HepG2 (cell line): ENCODE measurements around the gene AJUBA. TPM values are rescaled to one million over a fixed set of nuclear protein-coding genes. Genes with fewer than 3 reads are reported as not detected.

Experiments
- AHDC1 ChIP-seq: sonication (generic); formaldehyde crosslinking; IDR thresholded peaks from 2 replicates; pipeline ENCODE4 v1.5.1; 2020; ENCODE audit warnings: mild to moderate bottlenecking, missing genetic modification reagents, borderline replicate concordance
- CCAR2 ChIP-seq: fragments of 200-400 bp; formaldehyde crosslinking; optimal IDR thresholded peaks from 2 replicates; pipeline ENCODE3; 2018; ENCODE audit warnings: low read depth, mild to moderate bottlenecking, low read length, moderate library complexity
- DMAP1 ChIP-seq: IDR thresholded peaks from 2 replicates; pipeline ENCODE4 v1.6.1; 2016
- DNMT3B ChIP-seq: conservative IDR thresholded peaks from 2 replicates; pipeline ENCODE4 v1.6.1; 2016; ENCODE audit warnings: missing biosample characterization, control low read depth
- DR1 ChIP-seq: sonication (generic); formaldehyde crosslinking; IDR thresholded peaks from 2 replicates; pipeline ENCODE4 v1.8.0; 2021; ENCODE audit warnings: mild to moderate bottlenecking, missing genetic modification reagents, inconsistent platforms
- E2F2 ChIP-seq: sonication (generic); formaldehyde crosslinking; IDR thresholded peaks from 2 replicates; pipeline ENCODE4 v1.4.0; 2020; ENCODE audit warnings: missing genetic modification reagents, borderline replicate concordance
- POLR2G ChIP-seq: fragments of 200-400 bp; formaldehyde crosslinking; IDR thresholded peaks from 2 replicates; pipeline ENCODE4 v1.6.1; 2018; ENCODE audit warnings: mild to moderate bottlenecking, low read depth, low read length, moderate library complexity
- RBM22 ChIP-seq: fragments of 200-400 bp; formaldehyde crosslinking; optimal IDR thresholded peaks from 2 replicates; pipeline ENCODE3; 2017; ENCODE audit warnings: mild to moderate bottlenecking, low read length, moderate library complexity
- SAFB2 ChIP-seq: sonication (generic); formaldehyde crosslinking; IDR thresholded peaks from 2 replicates; pipeline ENCODE4 v1.5.1; 2020; ENCODE audit warnings: missing genetic modification reagents, low read depth, mild to moderate bottlenecking, borderline replicate concordance
- SATB2 ChIP-seq: sonication (generic); formaldehyde crosslinking; IDR thresholded peaks from 2 replicates; pipeline ENCODE4 v1.5.0; 2020; ENCODE audit warnings: missing genetic modification reagents
- SIN3A ChIP-seq: IDR thresholded peaks from 2 replicates; pipeline ENCODE4 v1.6.1; 2011; ENCODE audit warnings: low read depth, mild to moderate bottlenecking, control low read depth, low read length, borderline replicate concordance
- TCF12 ChIP-seq, 2 experiments: fragments of 450-650 bp in 1 of 2; sonication (generic) in 1 of 2; formaldehyde crosslinking in 1 of 2; IDR thresholded peaks; 2 replicates each; pipeline versions ENCODE4 v1.6.1 to v1.8.0; 2017 to 2022; ENCODE audit warnings: antibody characterized with exemption in 1 of 2, mild to moderate bottlenecking in 1 of 2, missing genetic modification reagents in 1 of 2, moderate library complexity in 1 of 2
- ZNF10 ChIP-seq: sonication (generic); formaldehyde crosslinking; IDR thresholded peaks from 2 replicates; pipeline ENCODE4 v1.4.0; 2020; ENCODE audit warnings: mild to moderate bottlenecking, low read depth, missing genetic modification reagents, borderline replicate concordance
- ZNF513 ChIP-seq: sonication (generic); formaldehyde crosslinking; conservative IDR thresholded peaks from 2 replicates; pipeline ENCODE4 v1.5.0; 2020; ENCODE audit warnings: missing genetic modification reagents
- ZNF652 ChIP-seq: IDR thresholded peaks from 2 replicates; pipeline ENCODE4 v1.6.1; 2016; ENCODE audit warnings: low read depth, borderline replicate concordance
- ZNF720 ChIP-seq: sonication (generic); formaldehyde crosslinking; IDR thresholded peaks from 2 replicates; pipeline ENCODE4 v1.4.0; 2020; ENCODE audit warnings: missing genetic modification reagents
- ZNF839 ChIP-seq: sonication (generic); formaldehyde crosslinking; IDR thresholded peaks from 2 replicates; pipeline ENCODE4 v1.4.0; 2020; ENCODE audit warnings: missing genetic modification reagents, mild to moderate bottlenecking, borderline replicate concordance
- ZSCAN20 ChIP-seq: sonication (generic); formaldehyde crosslinking; IDR thresholded peaks from 2 replicates; pipeline ENCODE4 v1.4.0; 2020; ENCODE audit warnings: missing genetic modification reagents, mild to moderate bottlenecking, borderline replicate concordance
- ZUFSP ChIP-seq: sonication (generic); formaldehyde crosslinking; IDR thresholded peaks from 2 replicates; pipeline ENCODE4 v1.9.0; 2021; ENCODE audit warnings: missing genetic modification reagents, mild to moderate bottlenecking, borderline replicate concordance
- polyA plus RNA-seq, 8 experiments: library from polyadenylated mRNA; depleted of rRNA in 3 of 8; stranded (reverse) in 7 of 8; unstranded in 1 of 8; fragments of >200 nt; fragmentation: Illumina TruSeq in 4 of 8; extraction: Trizol in 4 of 8; gene quantifications; 2 replicates each; pipeline versions ENCODE4 v1.2.1 to v1.2.3, GENCODE V29; 2011 to 2016; ENCODE audit warnings: low read depth in 4 of 8, missing spikeins in 1 of 8, mixed read lengths in 1 of 8; ENCODE audit not compliant: insufficient read depth in 1 of 8
- total RNA-seq, 5 experiments: library from RNA; depleted of rRNA; stranded (reverse); fragments of >200 nt; fragmentation: Illumina TruSeq; extraction: Trizol; gene quantifications; 2 replicates each; pipeline ENCODE4 v1.2.3, GENCODE V29; 2016; ENCODE audit warnings: low read depth in 1 of 5

AJUBA gene
- total and polyA plus RNA-seq, 2 of the 13 experiments (the other 11 are each of a cell fraction or from before 2014, with no cell fraction given) = 157 to 241 TPM

- TF ChIP-seq AHDC1 (CRISPR knock-in tag) (no peak), ZNF720 (CRISPR knock-in tag) (no peak; the same call in 1 of the 2 replicates), SATB2 (no peak), SIN3A (no peak), DMAP1 (CRISPR knock-in tag) (peak; percentile 100), ZNF652 (CRISPR knock-in tag) (0 out of 2 replicates have a peak, but pooled peaks have one; percentile 44), ZUFSP (no peak), ZNF10 (CRISPR knock-in tag) (0 out of 2 replicates have a peak, but pooled peaks have one; percentile 78), CCAR2 (peak; percentile 98), ZSCAN20 (CRISPR knock-in tag) (no peak), E2F2 (CRISPR knock-in tag) (no peak), DR1 (CRISPR knock-in tag) (no peak), DNMT3B (CRISPR knock-in tag) (no peak), SAFB2 (peak; percentile 95; the same call in 1 of the 2 replicates), POLR2G (peak; percentile 93), ZNF839 (CRISPR knock-in tag) (peak; percentile 98), TCF12 (IDR thresholded peaks at IDR 0.05) (no peak), TCF12 (CRISPR knock-in tag; IDR thresholded peaks at IDR 0.05) (no peak), RBM22 (no peak), ZNF513 (no peak)
Observed at GRCh38 chr14:22982477-22983245, at the start of gene AJUBA (continued).
